Sigmoid colon (tissue), 3 donors: ENCODE results near the gene CLRN2.

ENCODE experiments used
- POLR2A ChIP-seq, 2 donors: fragments of 450-650 bp; IDR thresholded peaks; one replicate each; pipeline ENCODE4 v1.6.1; 2016; ENCODE audit warnings: antibody characterized with exemption in 2 of 2, mild to moderate bottlenecking in 2 of 2, moderate library complexity in 2 of 2
- TF ChIP-seq, protein P1 (sequence below), 4 experiments: fragments of 450-650 bp in 3 of 4; fragments of 200-600 bp in 1 of 4; IDR thresholded peaks; one replicate each; pipeline ENCODE4 v1.5.1; 2016 to 2019; ENCODE audit warnings: antibody characterized with exemption in 4 of 4, mild to moderate bottlenecking in 3 of 4, moderate library complexity in 2 of 4

DNA sequence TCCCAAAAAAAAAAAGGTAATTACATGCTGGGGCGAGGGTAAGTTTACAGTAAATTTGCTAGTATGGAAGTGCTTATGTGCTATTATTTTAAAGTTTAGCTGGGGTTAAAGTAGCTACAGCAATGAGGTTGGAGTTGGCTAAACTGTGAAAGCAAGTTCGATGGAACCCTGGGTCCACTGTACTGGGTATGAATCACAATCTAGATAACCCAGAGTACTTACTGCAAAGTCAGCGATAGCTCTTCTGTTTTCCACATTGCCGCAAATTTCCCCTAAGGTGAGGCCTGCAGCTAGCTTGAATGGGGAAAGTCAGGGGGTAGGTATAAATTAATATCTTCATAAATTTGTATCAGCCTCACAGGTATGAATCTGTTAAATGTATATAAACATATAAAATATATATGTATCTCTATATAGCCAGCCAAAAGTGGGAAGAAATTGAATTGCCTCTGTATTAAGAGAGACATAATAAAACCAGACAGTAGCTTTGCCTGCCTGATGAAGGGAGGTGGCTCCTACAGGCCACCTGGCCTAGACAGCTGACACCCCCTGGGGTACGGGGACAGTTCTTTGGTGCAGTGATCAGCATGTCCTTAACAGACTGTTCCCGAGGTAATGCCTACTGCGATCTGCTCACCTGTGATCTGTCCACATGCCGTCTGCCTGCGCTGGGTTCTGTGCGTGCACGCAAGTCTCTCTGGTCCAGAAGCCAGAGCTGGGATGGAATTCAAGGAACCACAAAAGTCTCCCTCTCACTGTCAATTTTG is 30.6 kb downstream of the CLRN2 start:
- TF ChIP-seq, protein P1, sequence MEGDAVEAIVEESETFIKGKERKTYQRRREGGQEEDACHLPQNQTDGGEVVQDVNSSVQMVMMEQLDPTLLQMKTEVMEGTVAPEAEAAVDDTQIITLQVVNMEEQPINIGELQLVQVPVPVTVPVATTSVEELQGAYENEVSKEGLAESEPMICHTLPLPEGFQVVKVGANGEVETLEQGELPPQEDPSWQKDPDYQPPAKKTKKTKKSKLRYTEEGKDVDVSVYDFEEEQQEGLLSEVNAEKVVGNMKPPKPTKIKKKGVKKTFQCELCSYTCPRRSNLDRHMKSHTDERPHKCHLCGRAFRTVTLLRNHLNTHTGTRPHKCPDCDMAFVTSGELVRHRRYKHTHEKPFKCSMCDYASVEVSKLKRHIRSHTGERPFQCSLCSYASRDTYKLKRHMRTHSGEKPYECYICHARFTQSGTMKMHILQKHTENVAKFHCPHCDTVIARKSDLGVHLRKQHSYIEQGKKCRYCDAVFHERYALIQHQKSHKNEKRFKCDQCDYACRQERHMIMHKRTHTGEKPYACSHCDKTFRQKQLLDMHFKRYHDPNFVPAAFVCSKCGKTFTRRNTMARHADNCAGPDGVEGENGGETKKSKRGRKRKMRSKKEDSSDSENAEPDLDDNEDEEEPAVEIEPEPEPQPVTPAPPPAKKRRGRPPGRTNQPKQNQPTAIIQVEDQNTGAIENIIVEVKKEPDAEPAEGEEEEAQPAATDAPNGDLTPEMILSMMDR (IDR thresholded peaks at IDR 0.05): no peak
- TF ChIP-seq POLR2A (IDR thresholded peaks at IDR 0.05): no peak
